Epithelial cell of esophagus (primary cell): ENCODE measurements around the gene RAP1GAP.

Source experiments
- DNase-seq: peaks from one replicate; pipeline ENCODE4 v3.0.0; 2010; ENCODE audit warnings: low read depth
- H3K4me3 ChIP-seq: 2 replicates; pipeline ENCODE4 v1.5.1; 2011; ENCODE audit warnings: mild to moderate bottlenecking, low read length, control low read depth
- TF ChIP-seq, protein P1 (sequence below): IDR thresholded peaks from 2 replicates; pipeline ENCODE4 v1.5.1; 2011; ENCODE audit warnings: low read depth, mild to moderate bottlenecking, low read length, control low read depth, inconsistent platforms; ENCODE audit not compliant: insufficient read depth; ENCODE audit errors: missing control alignments

RAP1GAP gene

DNA sequence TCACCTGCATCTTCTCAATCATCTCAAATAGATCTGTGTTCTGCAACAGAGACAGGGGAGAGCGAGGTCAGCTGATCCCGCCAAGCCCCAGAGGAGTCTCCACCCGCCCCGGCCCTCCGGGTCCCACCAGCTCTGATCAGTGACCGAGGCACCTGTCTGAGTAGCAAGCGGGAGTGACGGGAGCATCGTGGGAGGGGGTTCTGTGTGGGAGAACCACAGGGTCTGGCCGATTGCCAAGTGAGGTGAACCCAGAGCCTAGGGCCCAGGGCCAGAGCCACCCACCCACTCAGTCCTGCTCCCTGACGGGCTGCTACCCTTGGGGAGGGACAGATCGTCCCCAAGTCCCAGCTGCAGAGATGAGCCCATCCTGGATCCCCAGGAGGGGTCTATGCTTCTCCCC, 49.1 kb downstream of the RAP1GAP start:
- no peak for DNase-seq
- TF ChIP-seq, protein P1, sequence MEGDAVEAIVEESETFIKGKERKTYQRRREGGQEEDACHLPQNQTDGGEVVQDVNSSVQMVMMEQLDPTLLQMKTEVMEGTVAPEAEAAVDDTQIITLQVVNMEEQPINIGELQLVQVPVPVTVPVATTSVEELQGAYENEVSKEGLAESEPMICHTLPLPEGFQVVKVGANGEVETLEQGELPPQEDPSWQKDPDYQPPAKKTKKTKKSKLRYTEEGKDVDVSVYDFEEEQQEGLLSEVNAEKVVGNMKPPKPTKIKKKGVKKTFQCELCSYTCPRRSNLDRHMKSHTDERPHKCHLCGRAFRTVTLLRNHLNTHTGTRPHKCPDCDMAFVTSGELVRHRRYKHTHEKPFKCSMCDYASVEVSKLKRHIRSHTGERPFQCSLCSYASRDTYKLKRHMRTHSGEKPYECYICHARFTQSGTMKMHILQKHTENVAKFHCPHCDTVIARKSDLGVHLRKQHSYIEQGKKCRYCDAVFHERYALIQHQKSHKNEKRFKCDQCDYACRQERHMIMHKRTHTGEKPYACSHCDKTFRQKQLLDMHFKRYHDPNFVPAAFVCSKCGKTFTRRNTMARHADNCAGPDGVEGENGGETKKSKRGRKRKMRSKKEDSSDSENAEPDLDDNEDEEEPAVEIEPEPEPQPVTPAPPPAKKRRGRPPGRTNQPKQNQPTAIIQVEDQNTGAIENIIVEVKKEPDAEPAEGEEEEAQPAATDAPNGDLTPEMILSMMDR: no peak
- H3K4me3 ChIP-seq: no peak overlapping the region

DNA sequence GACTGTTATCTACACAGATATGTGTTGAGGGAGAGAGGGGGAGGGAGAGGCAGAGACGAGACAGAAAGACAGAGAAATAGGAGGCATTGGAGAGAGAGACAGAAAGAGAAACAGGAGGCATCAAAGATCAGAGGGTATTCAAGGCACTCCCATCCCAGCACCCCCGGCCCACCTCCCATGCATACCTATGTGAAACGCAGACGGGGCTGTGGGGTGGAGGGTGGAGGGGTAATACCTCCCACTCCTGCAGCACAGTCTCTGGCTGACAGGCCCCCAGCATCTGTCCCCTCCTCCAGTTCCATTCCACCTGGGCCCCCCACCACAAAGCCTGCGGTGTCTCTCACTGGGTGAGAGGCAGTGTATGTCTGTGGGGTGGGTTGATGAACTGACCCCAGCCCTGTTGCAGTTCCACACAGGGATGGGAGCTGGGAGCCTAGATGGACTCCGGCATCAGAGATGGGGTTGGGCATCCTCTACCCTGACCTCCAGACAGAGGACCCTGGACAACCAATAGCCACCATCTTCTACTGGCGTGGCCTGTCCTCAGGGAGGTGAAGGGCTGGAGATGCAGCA, 49.7 kb downstream of the RAP1GAP start:
- TF ChIP-seq, protein P1: no peak
- no peak overlapping the region for H3K4me3 ChIP-seq
- no peak for DNase-seq

DNA sequence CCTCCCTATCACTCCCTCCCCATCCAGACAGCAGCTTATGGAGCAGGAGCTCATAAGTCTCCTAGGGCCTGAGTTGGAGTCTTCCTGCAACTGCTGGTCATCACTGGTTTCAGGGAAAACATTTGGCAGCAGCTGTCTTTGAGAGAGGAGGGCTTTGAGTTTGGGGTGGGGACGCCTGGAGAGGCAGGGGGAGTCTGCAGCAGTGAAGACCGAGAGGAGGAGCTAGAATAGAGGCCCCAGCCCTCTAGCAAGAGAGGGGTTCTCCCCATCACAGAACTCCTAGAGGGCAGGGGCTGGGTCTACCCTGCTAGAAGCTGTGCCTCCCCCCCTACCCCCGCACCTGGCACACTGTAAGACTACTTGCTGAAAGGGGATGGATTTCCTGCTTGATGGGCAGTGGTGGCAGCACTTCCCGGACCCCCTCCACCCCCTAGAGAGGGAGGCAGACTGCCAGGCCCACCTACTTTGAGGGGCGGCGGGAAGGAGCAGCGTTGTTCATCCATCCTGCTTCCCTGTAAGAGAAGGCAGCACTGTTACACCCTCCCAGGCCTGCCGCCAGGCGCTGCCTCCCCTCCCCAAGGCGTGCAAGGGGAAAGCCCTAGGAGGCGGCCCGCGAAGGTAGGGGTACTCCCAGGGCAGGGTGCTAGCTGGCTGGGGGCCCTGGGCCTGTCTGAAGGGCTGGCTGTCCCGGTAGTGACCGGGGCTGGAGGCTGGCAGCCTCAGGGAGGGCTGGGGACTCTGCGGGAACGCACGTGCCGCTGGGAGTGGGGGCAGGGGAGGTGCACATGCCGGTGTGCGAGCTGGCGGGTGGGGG, 50.4 kb downstream of the RAP1GAP start:
- no peak for DNase-seq
- H3K4me3 ChIP-seq: no peak overlapping the region
- TF ChIP-seq, protein P1: no peak

DNA sequence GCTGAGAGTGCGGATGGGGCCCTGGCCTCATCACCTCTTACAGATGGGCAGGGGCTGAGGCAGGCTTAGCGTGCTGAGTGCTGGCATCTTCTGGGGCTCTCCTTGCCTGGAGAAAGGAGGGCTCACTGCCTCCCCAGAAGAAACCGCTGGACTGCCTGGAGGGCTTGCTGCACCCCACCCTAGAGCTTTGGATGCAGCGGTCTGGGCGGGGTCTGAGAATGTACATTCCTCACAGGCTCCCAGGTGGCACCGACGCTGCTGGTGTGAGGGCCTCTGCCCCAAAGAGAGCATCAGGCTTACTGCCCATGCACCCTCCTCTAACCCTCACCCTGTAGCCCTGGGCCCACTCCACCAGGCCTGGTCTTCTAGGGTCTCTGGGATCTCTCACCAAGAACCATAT, 51.1 kb downstream of the RAP1GAP start:
- TF ChIP-seq, protein P1: no peak

DNA sequence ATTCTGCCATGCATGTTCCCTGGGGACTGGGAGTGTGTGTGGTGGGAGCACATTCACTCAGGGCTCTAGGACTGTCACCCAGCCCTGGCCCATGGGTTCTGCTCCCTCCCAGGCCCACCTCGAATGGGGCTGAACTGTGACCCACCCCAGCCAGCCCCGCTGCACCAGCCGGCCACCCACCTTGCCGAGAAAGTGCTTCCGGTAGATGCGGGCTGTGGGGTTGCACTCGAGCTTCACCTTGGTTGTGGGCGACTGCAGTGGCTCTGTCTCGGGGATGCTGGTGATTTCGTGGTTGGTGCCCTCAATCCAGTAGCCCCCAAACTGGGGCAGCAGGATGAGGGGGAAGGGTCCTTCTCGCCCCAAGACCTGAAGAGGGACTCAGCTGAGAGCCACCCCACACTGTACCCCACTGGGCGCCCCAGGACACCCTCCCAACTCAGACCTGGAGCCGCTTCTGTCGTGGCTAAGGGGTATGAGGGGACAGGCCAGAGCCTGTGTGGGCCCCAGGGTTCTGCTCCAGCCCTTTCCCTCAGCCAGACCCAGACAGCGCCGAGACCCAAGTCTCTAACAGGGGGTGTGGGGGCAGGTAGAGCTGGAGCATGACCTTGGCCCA, 51.9 kb downstream of the RAP1GAP start:
- TF ChIP-seq, protein P1: no peak
- no peak for DNase-seq
- no peak overlapping the region for H3K4me3 ChIP-seq

More for the DNA sequence above, 51.1 kb downstream of the RAP1GAP start:
- no peak for DNase-seq
- H3K4me3 ChIP-seq: no peak overlapping the region

DNA sequence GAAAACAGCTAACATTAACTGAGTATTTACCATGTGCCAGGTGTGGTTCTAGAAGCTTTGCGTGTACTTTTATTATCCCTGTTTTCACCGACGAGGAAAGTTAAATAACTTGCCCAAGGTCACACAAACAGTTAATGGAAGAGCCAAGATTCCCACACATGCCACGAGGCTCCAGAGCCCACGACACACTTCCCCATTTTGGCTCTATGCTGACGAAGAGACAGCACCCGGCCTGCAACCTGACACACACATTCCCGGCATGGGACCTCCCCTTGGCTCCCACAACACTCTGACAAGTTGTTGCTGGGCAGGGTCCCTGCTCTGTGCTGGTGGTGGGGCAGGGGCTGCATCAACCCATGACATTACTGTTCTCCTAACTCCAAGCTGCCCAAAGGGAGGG, 52.8 kb downstream of the RAP1GAP start:
- TF ChIP-seq, protein P1: no peak
- no peak for DNase-seq
- H3K4me3 ChIP-seq: no peak overlapping the region
